ENCODE measurements around the gene INSL3.
A peak's percentile ranks its signal among the peaks of the same experiment; 100 is the strongest.
"Not testable (repeated sequence)": the region's sequence is repeated elsewhere in the genome, so short reads cannot be mapped to it uniquely, and the experiment has no call there.

Gene INSL3

GRCh38 chr19:17811681-17812080 is 9.6 kb downstream of the INSL3 start:
- no peak for DNase-seq

DNA sequence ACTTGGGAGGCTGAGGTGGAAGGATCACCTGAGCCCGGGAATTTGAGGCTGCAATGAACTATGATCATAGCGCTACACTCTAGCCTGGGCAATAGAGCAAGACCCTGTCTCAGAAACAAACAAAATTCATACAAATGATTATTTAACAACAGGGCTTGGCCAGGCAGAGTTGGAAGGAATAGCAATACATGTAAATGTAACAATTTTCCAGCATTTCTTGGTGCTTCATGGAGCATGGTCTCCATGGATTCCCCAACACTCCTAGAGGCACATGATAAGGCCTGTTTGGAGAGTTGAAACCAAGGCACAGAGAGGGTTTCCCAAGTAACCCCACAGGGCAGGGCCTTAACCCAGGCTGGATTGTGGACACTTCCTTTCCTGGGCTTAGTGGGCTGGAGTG is 10.2 kb downstream of the INSL3 start:
- no peak for DNase-seq

GRCh38 chr19:17807731-17808316 is 13.5 kb downstream of the INSL3 start:
- no peak for DNase-seq

DNA sequence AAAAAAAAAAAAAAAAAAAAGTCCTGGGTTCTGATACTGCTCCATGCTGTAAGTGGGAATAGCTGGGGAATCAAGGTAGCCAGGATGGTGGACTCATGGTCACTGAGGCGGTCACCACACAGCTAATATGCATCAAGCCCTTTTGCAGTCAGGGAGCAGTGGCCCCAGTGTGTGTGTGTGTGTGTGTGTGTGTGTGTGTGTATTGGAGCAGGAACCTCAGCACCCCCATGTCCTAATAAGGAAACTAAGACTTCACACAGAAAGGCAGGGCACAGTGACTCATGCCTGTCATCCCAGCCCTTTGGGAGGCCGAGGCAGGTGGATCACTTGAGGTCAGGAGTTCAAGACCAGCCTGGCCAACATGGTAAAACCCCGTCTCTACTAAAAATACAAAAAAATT is 14.4 kb downstream of the INSL3 start:
- DNase-seq, result no peak

DNA sequence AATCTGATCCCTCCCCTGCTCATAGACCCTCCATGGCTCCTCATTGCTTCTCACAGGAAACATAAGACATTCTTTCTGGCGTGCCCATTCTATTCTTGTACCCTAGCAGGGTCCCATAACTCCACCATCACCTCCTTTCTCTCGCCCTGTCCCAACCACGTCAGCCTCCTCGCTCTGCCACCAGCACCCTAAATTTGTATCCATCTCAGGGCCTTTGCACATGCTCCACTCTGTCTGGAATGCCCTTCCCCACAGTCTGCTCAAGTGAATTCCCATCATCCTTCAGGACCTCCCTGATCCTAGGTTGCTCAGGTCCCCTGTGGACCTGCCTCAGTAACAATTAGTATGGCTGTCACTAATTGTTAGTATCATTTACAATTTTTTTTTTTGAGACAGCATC is 15.9 kb downstream of the INSL3 start:
- no peak for DNase-seq

DNA sequence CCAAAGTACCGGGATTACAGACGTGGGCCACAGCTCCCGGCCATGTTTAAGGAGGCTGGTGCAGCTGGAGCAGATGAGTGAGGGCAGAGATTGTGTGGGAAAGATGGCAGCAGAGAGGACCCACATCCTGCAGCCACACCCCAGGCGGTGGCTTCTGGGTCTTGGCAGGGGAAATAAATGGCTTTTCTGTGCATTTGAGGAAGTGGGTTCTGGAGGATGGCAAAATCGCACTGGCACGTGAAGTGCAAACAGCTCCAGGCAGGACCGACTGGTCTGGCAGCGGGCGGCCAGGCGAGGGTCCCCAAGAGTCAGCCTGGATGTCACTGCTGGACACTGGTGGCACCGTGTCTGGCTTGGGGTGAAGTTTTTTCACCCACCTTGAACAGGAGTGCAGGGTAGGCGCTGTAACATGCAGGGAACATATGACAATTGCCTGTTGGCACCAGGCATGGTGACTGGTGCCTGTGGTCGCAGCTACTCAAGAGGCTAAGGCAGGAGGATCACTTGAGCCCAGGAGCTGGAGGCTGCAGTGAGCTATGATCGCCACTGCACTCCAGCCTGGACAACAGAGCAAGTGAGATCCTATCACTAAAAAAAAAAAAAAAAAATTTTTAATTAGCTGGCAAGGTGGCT is 17.9 kb downstream of the INSL3 start:
- peak; percentile 55 for DNase-seq

GRCh38 chr19:17802137-17802858 is 19.0 kb downstream of the INSL3 start:
- DNase-seq, result no peak

GRCh38 chr19:17798599-17798998 is 22.7 kb downstream of the INSL3 start:
- DNase-seq, result not testable (repeated sequence)

- DNase-seq, result no peak
Observed at GRCh38 chr19:17797424-17798201, 23.7 kb downstream of the INSL3 start.

- no peak for DNase-seq
Observed at GRCh38 chr19:17796838-17797423, 24.4 kb downstream of the INSL3 start.

DNA sequence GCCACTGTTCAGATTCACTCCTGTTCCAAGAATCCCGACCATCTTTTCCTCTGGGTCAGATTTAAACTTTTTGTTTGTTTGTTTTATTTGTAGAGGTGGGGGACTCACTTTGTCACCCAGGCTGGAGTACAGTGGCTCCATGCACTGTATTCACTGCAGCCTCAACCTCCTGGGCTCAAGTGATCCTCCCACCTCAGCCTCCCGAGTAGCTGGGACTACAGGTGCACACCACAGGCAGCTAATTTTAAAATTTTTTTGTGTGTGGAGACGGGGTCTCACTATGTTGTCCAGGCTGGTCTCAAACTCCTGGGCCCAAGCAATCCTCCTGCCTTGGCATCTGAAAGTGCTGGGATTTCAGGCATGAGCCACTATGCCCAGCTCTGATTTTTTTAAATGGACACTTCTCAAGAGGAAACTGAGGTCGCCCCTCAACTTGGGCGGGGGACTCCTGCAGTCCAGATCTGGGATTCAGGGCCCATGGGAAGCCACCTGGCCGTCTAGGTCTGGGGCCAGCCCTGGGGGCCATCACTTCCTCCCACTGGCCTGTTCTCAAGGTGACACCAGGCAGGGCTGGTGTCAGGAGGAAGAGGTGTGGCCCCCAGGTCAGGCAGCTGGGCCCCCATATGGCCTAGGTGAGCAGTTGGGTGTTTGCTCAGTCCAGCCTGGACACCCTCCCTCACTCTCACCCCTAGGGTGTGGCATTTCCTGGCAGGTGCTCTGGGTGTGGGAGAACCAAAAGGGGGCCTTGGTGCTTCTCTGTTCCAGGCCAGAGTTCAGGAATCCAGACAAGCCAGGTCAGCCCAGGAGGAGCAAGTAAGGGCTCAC is 25.1 kb downstream of the INSL3 start:
- no peak for DNase-seq

DNA sequence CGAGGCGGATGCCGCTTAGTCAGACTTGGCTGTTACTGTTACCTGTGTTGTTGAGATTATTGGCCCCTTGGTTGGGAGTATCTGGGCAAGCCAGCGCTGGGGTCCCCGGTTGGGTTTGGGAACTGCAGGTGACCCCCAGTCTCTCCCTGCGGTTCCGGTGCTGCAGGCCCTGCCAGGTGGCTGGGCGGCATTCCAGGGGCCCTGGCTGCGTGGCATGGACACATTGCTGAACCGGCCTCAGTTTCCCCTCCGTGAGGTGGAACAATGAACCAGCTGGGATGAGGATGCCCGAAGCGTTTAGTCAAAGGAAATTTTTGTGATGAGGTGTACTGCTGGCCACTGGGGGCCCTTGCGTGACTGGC is 25.8 kb downstream of the INSL3 start:
- DNase-seq, result no peak

GRCh38 chr19:17794731-17795494 is 26.4 kb downstream of the INSL3 start, which contains the start of gene B3GNT3:
B3GNT3 (plus strand) TSS chr19:17795138; CDS start chr19:17807808, 12,670 bp downstream.
- DNase-seq, result no peak

- no peak for DNase-seq
Observed at GRCh38 chr19:17794412-17794730, 26.9 kb downstream of the INSL3 start.

GRCh38 chr19:17790059-17790780 is 31.1 kb downstream of the INSL3 start:
- no peak for DNase-seq

DNA sequence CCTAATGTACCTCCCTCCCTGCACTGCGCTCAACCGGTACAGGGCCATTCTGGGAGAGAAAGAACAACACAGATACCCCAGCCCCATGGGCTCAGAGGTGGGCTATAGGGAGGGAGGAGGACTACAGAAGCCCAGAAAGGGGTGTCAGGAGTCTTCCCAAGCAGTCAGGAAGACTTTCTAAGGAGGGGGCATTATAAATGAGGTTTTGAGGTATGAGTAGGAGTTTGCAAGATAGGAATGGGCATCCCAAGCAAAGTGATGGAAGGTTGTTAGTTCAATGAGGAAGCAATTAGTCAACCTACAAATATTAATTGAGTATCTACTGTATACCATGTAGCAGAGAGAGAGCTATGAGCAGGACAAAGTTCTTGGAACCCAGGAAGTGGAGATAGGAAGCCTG is 32.7 kb downstream of the INSL3 start:
- DNase-seq, result no peak

GRCh38 chr19:17787274-17787913 is 33.9 kb downstream of the INSL3 start:
- no peak for DNase-seq

DNA sequence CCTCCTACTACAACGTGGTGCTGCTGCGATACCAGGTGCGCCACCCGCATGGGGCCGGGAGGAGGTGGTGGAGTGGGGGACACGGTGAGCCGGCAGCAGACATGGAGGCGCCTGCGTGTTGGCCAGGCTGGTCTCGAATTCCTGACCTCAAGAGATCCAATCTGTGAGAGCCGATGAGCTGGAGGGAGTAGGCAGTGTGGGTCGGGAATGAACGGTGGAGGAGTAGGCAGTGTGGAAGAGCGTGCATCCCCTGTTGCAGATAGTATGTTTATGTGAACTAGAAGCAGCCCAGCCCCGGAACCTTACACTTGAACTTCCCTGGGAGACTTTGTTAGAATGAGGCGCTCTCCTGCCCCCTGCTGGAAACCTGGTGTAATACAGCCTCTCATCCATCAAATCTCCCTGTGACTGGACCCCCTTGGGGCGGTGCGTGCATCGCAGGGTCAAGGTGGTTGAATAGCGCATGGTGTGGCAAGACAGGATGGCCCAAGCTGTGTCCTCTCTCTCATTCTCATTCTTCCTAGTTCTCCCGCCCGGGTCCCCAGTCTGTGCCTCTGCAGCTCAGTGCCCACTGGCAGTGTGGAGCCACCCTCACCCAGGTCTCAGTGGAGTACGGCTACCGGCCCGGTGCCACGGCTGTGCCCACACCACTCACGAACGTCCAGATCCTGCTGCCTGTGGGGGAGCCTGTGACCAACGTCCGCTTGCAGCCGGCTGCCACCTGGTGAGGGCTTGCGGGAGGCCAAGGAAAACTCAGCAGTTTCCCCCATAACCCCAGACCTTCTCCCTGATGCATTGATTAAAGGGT is 36.9 kb downstream of the INSL3 start:
- DNase-seq, result peak; percentile 48

DNA sequence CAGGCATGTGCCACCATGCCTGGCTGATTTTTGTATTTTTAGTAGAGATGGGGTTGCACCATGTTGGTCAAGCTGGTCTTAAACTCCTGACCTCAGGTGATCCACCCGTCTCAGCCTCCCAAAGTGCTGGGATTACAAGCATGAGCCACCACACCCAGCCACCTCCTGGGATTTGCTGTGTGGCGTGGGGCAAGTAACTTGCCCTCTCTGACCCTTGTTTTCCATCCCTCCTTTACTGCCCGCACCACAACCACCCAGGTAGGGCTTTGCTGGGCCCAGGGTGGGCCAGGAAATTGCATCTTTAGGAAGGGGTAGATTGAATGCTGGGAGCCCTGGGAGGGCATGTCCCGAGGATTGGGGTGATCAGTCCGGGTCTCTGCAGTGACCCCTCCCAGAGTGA is 37.6 kb downstream of the INSL3 start:
- not testable (repeated sequence) for DNase-seq
